ENCODE measurements around the gene KDM4B. TPM values are rescaled to one million over a fixed set of nuclear protein-coding genes. Genes with fewer than 3 reads are reported as not detected.

KDM4B gene
- total RNA-seq (2022; extraction: Qiagen RNA extraction; ENCODE audit: low read depth) = 6.1 to 7.5 TPM (median 6.9 TPM) in 5 replicates

GRCh38 chr19:4968462-4969291 lies at the start of gene KDM4B:
KDM4B (plus strand) TSS chr19:4969113; CDS start chr19:5032891, 63,778 bp downstream.

Other genes with a start within 250 kb of the KDM4B start
- 60.1 to 78.1 TPM (median 65.7 TPM) in 5 replicates for gene DPP9, start 245.3 kb upstream of the KDM4B start, total RNA-seq (2022; extraction: Qiagen RNA extraction; ENCODE audit: low read depth)
- gene FEM1A, start 177.4 kb upstream of the KDM4B start, total RNA-seq (2022; extraction: Qiagen RNA extraction; ENCODE audit: low read depth) = 5.3 to 6.0 TPM (median 5.6 TPM) in 5 replicates
- gene TICAM1, start 137.4 kb upstream of the KDM4B start, total RNA-seq (2022; extraction: Qiagen RNA extraction; ENCODE audit: low read depth) = 7.1 to 9.9 TPM (median 8.9 TPM) in 5 replicates
- gene PLIN3, start 101.4 kb upstream of the KDM4B start, total RNA-seq (2022; extraction: Qiagen RNA extraction; ENCODE audit: low read depth) = 103 to 130 TPM (median 121 TPM) in 5 replicates
- not detected in 5 replicates for gene ARRDC5, start 66.2 kb upstream of the KDM4B start, total RNA-seq (2022; extraction: Qiagen RNA extraction; ENCODE audit: low read depth)
- gene UHRF1, start 59.6 kb upstream of the KDM4B start, total RNA-seq (2022; extraction: Qiagen RNA extraction; ENCODE audit: low read depth) = 45.2 to 50.9 TPM (median 48.1 TPM) in 5 replicates